ENCODE results near the gene ANKRD13B. TPM values are rescaled to one million over a fixed set of nuclear protein-coding genes. Genes with fewer than 3 reads are reported as not detected.

ANKRD13B gene
- total RNA-seq, 1 donor from 2014 or later, result 34.1 TPM

DNA sequence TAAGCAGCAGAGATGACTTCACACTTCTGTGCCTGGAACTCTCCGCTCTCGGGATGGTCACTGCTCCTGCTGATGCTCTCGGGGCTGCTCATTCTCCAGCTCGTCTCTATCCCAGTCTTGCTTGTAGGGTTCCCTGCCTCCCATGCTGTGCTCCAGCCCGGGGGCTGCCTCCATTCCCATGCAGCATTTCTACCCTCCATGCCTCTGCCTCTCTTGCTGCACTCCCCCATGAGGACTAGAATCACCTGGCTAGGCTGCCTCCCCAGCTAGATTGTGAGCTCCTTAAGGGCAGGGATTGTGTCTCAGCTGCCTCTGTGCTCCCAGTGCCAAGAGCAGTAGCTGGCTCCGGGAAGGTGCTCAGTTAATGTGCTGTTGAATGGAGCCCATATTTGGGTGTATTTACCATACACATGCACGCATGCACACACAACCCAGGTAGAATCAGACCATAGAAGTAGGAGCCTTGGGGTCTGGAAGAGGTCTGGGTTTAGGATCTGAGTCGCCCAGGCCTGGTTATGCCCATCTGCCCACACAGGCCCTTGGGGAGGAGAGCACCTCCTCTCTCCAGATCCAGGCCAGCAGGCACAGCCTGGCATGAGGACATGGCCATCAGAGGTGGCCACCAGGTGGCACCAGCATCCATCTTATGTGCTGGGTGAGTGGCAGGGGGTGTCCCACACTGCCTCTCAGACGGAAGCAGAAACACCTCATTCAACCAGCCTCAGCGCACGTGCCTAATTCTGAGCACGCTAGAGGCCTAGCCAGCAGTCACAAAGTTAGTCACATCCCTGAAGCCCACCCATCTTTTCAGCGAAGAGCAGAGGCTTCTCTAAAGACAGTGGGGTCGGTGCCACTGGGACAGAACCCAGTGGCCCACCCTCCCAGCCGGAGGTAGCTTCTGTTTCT is 12.8 kb upstream of the ANKRD13B start:
- H3K27ac Mint-ChIP-seq, result peak overlapping the region; percentile 84
- intact Hi-C loops (cut with micrococcal nuclease), result loop anchor here (1.0 to 10.0 kb wide), 4 partner anchors 9 to 855 kb away; partner anchors contain the start of genes GIT1, NEK8 and TLCD1
- H3K4me3 Mint-ChIP-seq (ENCODE audit: low read depth), result no peak overlapping the region
- peaks cover 14% of the 10 kb centered on the region for H3K4me1 Mint-ChIP-seq (ENCODE audit: low read depth)
- H3K27me3 Mint-ChIP-seq (ENCODE audit: low read depth), result no peaks in the 10 kb centered on the region
- no peaks in the 10 kb centered on the region for H3K9me3 Mint-ChIP-seq
- H3K36me3 Mint-ChIP-seq (ENCODE audit: low read depth), result peaks cover 44% of the 10 kb centered on the region
- DNase-seq (ENCODE audit: low spot score), result peak; percentile 82

DNA sequence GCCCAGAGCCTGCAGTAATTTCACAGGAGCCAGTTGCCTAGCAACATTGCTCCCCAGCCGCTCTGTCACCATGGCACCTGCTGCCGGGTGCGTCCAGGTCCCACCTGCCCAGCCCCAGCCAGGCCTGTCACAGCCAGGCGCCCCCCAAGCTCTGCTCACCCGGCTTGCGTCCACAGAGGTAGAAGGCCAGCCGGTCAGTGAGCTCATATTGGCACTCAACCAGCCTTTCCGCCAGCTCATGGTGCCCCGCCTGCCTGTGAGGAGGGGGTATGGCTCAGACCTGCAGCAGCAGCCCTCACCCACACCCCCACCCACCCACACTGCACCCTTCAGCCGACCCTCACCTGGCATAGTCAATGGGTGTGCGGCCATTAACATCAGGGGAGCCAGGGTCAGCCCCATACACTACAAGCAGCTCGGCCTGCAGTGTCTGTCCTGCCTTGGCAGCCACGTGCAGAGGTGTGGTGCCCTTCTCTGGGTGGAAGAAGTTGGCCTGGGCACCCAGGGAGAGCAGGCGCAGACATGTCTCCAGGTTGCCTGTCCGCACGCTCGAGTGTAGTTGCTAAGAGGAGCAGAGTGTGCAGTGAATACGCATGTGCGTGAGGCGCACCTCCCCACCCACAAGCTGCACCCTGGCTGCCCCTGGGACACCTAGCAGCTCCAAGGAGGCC is 11.2 kb upstream of the ANKRD13B start:
- intact Hi-C loops (cut with micrococcal nuclease), result loop anchor here (5.0 to 10.0 kb wide), 2 partner anchors 441 to 857 kb away; partner anchors contain the start of genes NEK8 and TLCD1
- H3K9me3 Mint-ChIP-seq, result no peaks in the 10 kb centered on the region
- no peak overlapping the region for H3K4me3 Mint-ChIP-seq (ENCODE audit: low read depth)
- DNase-seq (ENCODE audit: low spot score), result no peak
- H3K27me3 Mint-ChIP-seq (ENCODE audit: low read depth), result no peaks in the 10 kb centered on the region
- no peak overlapping the region for H3K27ac Mint-ChIP-seq
- peaks cover 37% of the 10 kb centered on the region for H3K36me3 Mint-ChIP-seq (ENCODE audit: low read depth)
- peaks cover 28% of the 10 kb centered on the region for H3K4me1 Mint-ChIP-seq (ENCODE audit: low read depth)

DNA sequence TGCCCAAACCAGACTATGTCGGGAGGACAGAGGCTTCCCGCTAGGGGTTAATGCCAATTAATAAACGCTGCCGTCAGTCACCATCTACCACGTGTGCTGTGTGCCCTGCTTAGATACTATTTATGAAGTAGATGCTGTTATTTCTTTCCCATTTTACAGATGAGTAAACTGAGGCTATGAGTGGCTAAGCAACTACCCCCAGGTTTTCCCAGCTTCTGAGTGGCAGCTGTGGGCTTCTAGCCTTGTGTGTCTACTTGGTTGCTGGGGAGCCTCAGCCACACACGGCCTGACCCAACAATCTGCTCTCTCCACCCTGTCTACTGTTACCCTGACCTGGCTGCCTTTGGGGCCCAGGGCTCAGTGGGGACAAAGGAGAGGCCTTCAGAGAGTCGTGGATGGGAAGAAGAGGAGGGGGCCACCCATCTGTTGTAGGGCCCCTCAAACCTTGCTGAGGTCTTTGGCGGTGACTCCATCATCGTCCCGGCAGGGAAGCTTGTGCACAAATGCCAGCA is 10.6 kb upstream of the ANKRD13B start:
- H3K4me3 Mint-ChIP-seq (ENCODE audit: low read depth), result no peak overlapping the region
- intact Hi-C loops (cut with micrococcal nuclease), result loop anchor here (5.0 to 10.0 kb wide), 2 partner anchors 440 to 858 kb away; partner anchors contain the start of genes NEK8 and TLCD1

DNA sequence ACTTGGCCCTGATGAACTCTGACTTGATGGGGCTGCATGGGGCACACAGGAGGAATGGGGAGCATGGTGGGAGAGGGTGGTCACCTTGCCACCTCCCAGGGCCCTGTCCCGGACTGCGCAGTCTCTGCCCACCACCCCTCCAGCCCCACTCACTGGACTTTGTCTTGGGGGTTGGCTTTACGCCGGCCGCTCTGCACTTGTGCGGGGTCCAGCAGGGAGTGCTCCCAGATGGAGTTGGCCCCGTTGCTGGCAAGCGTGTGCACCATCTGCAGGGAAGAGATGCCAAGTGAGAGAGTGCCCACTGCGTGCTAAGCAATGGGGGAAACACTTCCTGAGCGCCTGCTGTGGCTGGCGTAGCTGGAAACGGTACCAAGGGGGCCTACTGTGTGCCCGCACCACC is 10.2 kb upstream of the ANKRD13B start:
- no peak overlapping the region for H3K4me3 Mint-ChIP-seq (ENCODE audit: low read depth)
- DNase-seq (ENCODE audit: low spot score), result no peak
- peaks cover 33% of the 10 kb centered on the region for H3K4me1 Mint-ChIP-seq (ENCODE audit: low read depth)

More for the DNA sequence above, 10.6 kb upstream of the ANKRD13B start:
- no peak for DNase-seq (ENCODE audit: low spot score)
- H3K27ac Mint-ChIP-seq, result no peak overlapping the region
- H3K36me3 Mint-ChIP-seq (ENCODE audit: low read depth), result peaks cover 37% of the 10 kb centered on the region
- H3K4me1 Mint-ChIP-seq (ENCODE audit: low read depth), result peaks cover 29% of the 10 kb centered on the region
- H3K27me3 Mint-ChIP-seq (ENCODE audit: low read depth), result no peaks in the 10 kb centered on the region
- H3K9me3 Mint-ChIP-seq, result no peaks in the 10 kb centered on the region

DNA sequence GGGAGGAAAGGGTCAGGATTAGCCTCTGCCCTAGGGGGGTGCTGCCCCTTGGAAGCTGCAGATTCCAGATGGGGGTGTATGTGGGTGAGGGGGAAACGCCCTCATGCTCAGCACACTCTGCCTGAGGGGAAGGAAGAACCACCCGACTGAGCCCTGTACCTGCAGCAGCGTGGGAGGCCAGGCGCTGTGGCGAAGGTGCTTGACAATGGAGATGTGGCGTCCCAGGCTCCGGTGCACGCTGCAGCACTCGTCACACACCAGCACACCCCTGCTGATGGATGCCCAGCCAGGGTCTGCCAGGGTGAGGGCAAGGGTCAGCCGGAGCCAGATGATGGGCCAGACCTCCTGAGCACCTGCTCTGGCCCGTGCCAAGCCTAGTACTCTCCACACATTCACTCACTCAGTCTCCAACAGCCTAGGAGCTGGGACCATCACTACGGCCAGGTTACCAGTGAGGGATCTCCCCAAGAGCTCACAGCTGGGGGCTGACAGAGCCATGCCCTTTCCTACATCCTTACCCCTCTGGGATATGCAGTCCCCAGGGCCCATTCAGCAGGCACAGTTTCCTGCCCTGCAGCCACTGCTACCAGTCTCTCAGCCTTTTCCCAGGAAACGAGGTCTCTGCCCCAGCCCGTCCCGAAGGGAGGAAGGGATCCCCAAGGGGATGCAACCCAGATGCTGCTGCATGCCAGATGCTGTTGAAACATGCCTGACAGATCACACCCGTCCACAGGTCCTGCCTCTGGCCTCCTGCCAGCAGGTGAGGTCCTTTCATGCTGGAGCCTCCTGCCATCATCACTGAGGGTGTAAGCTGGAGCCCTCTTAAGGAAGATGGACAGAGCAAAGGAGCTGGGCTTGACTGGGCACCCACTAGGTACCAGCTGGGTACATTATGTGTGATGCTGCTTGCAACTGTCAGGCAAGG is 9.3 kb upstream of the ANKRD13B start:
- no peaks in the 10 kb centered on the region for H3K9me3 Mint-ChIP-seq
- H3K27me3 Mint-ChIP-seq (ENCODE audit: low read depth), result no peaks in the 10 kb centered on the region
- DNase-seq (ENCODE audit: low spot score), result no peak
- peaks cover 39% of the 10 kb centered on the region for H3K4me1 Mint-ChIP-seq (ENCODE audit: low read depth)
- peak overlapping the region; percentile 42 for H3K27ac Mint-ChIP-seq
- peaks cover 28% of the 10 kb centered on the region for H3K36me3 Mint-ChIP-seq (ENCODE audit: low read depth)
- H3K4me3 Mint-ChIP-seq (ENCODE audit: low read depth), result no peak overlapping the region
- intact Hi-C loops (cut with micrococcal nuclease), result loop anchor here (5.0 to 10.0 kb wide), 2 partner anchors 439 to 859 kb away; partner anchors contain the start of genes NEK8 and TLCD1

More for the DNA sequence above, 10.2 kb upstream of the ANKRD13B start:
- H3K36me3 Mint-ChIP-seq (ENCODE audit: low read depth), result peaks cover 34% of the 10 kb centered on the region
- intact Hi-C loops (cut with micrococcal nuclease), result loop anchor here (5.0 to 10.0 kb wide), 2 partner anchors 440 to 858 kb away; partner anchors contain the start of genes NEK8 and TLCD1
- no peak overlapping the region for H3K27ac Mint-ChIP-seq
- H3K27me3 Mint-ChIP-seq (ENCODE audit: low read depth), result no peaks in the 10 kb centered on the region
- no peaks in the 10 kb centered on the region for H3K9me3 Mint-ChIP-seq

DNA sequence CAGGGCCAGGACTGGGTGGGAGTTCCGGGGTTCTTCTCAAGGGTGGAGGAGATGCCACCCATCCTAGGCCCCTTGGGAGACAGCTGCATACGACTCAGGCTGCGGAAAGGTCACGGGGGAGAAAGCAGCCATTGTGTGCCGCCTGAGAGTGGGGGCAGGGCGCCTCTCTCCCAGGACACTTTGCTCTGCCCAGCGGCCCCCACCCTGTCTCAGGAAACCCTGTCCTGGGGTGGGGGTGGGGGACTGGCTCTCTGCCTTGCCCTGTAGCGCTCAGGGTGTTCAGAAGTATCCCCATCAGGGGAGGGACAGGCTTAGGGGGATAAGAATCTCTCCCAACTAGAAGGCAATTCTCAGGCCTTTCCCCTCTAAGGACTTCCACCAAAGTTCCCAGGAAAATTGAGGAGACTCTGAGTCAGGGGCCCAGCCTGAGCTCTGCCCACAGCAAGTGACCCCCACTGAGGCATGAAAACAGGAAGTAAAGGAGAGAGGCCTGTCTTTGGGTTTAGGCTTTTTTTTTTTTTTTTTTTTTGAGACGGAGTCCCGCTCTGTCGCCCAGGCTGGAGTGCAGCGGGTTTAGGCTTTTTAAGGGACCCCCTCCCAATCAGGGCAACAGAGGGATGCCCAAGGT is 8.4 kb upstream of the ANKRD13B start:
- Mint-ChIP-seq H3K27ac (peak overlapping the region; percentile 58), H3K27me3 (ENCODE audit: low read depth) (no peaks in the 10 kb centered on the region), H3K9me3 (no peaks in the 10 kb centered on the region), H3K4me1 (ENCODE audit: low read depth) (peaks cover 39% of the 10 kb centered on the region), H3K36me3 (ENCODE audit: low read depth) (peaks cover 28% of the 10 kb centered on the region), H3K4me3 (ENCODE audit: low read depth) (no peak overlapping the region)
- DNase-seq (ENCODE audit: low spot score), result no peak
- intact Hi-C loops (cut with micrococcal nuclease), result loop anchor here (5.0 to 10.0 kb wide), 2 partner anchors 438 to 860 kb away; partner anchors contain the start of genes NEK8 and TLCD1

DNA sequence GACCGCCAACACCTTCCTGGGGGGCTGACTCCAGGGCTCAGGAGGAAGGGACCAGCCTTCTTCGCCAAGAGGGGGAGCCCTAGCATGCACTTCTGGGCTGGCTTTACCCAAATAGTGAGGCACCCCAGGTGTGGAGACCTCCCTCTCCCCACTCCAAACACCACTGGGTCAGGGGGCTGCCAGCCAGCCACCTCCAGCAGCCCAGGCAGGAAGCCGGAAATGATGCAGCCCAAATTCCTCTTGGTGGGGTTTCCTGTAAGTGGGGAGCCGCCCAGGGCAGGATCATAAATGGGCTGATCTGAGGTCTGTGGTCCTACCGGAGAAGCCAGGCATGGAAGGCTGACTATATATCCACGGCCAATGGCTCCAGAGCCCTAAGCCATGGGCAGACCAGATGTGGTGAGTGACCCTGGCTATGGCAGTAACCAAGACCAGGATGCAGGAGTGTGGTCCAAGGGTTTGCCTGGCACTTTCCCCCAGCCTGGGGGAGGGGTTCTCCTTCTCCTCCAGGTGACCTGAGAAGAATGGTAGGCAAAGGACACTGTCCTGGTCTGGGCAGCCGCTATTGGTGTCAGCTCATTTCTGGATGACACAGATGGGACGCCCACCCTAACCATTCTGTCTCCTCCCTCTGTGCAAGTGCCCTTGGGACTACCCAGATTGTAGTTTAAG is 7.7 kb upstream of the ANKRD13B start:
- no peak for DNase-seq (ENCODE audit: low spot score)
- Mint-ChIP-seq H3K27ac (peak overlapping the region; percentile 12), H3K4me3 (ENCODE audit: low read depth) (peak overlapping the region; percentile 13), H3K27me3 (ENCODE audit: low read depth) (no peaks in the 10 kb centered on the region), H3K4me1 (ENCODE audit: low read depth) (peaks cover 38% of the 10 kb centered on the region), H3K36me3 (ENCODE audit: low read depth) (peaks cover 22% of the 10 kb centered on the region), H3K9me3 (no peaks in the 10 kb centered on the region)
- intact Hi-C loops (cut with micrococcal nuclease), result loop anchor here (10.0 kb wide), 1 partner anchor 860 kb away; the partner anchor contains the start of genes NEK8 and TLCD1

DNA sequence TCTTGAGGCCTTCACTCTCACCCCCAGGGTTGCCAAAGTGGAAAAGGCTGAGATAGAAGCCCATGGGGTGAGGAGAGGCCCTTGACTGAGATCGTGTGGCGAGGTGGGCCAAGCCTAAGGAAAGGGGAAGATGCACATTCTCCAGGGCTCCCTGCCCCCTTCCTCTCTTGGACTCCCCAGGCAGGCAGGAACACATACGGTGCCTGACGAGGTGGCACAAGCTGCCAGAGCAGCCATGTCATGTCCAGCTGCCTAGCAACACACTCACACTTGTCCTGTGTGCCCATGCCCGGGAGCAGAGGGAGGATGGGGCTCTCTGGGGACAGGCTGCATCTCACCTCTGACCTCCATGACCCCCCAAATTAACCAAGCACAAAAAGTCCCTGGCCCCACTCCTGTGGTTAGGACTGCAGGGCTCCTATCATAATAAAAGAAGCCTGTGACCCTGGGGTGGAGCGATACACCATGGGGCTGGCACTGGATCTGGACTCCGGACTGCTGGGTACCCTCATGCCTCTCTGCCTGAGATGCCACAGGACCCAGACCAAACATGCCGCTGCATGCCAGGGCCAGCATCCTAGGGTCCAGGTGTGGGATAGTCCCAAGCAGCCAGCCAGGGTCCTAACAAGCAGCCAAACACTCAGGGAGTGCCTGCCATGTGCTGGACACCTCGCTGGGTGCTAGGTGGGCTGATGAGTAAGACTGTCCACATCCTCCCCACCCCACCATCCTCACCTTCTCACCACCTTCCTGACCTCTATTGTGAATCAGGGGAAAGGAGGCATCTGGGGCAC is 6.1 kb upstream of the ANKRD13B start:
- Mint-ChIP-seq H3K36me3 (ENCODE audit: low read depth) (peaks cover 18% of the 10 kb centered on the region), H3K27ac (peak overlapping the region; percentile 32), H3K27me3 (ENCODE audit: low read depth) (no peaks in the 10 kb centered on the region), H3K4me1 (ENCODE audit: low read depth) (peaks cover 46% of the 10 kb centered on the region), H3K9me3 (no peaks in the 10 kb centered on the region), H3K4me3 (ENCODE audit: low read depth) (peak overlapping the region; percentile 86)
- intact Hi-C loops (cut with micrococcal nuclease), result loop anchor here (10.0 kb wide), 1 partner anchor 862 kb away; the partner anchor contains the start of genes NEK8 and TLCD1
- no peak for DNase-seq (ENCODE audit: low spot score)

DNA sequence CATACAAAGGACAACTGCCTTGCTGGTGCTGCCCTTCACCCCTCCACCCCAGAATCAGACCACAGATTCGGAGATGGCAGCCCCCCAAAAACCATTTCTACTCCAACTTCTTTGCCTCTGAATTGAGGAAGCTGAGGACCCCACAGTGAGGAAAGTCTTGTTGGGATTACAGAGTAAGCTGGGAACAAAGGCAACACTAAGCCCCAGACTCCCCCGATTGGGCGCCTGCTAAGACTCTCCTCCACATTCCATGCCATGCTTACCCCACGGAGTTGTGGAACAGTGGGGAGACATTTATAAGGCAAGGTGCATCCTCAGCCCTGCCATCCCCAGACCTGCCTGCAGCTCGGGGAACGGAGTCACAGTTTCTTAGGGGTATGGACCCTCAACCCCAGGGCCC is 5.3 kb upstream of the ANKRD13B start:
- H3K4me3 Mint-ChIP-seq (ENCODE audit: low read depth), result peak overlapping the region; percentile 86
- intact Hi-C loops (cut with micrococcal nuclease), result loop anchor here (10.0 kb wide), 1 partner anchor 863 kb away; the partner anchor contains the start of genes NEK8 and TLCD1
- no peaks in the 10 kb centered on the region for H3K9me3 Mint-ChIP-seq
- no peak for DNase-seq (ENCODE audit: low spot score)
- H3K4me1 Mint-ChIP-seq (ENCODE audit: low read depth), result peaks cover 53% of the 10 kb centered on the region
- no peak overlapping the region for H3K27ac Mint-ChIP-seq
- H3K36me3 Mint-ChIP-seq (ENCODE audit: low read depth), result peaks cover 14% of the 10 kb centered on the region
- H3K27me3 Mint-ChIP-seq (ENCODE audit: low read depth), result no peaks in the 10 kb centered on the region

DNA sequence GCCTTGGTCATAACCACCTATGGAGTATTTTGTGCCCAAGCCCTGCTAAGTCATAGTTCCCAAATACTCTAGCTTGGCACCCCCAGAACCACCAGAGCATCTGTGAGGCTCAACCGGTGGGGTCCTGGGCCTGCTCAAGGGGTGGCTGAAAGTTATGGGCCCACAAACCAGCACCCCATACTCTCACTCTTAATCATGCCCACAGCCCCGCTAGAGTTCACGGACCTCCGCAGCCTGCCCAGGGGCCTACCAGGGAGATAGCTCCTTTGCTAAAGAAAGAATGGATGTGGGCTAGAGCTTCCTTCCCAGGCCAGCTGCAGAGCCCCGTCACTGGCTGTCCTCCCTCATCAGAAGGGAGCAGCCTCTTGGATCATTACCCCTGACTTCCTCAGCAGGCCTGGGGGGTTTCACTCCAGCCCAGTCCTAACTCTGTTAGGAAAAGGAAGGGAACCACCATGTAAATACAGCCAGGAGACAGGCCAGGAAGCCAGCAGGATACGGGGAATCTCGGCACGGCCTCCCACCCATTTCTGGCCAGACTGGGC is 4.8 kb upstream of the ANKRD13B start:
- H3K27me3 Mint-ChIP-seq (ENCODE audit: low read depth), result no peaks in the 10 kb centered on the region
- no peaks in the 10 kb centered on the region for H3K9me3 Mint-ChIP-seq
- peak overlapping the region; percentile 86 for H3K4me3 Mint-ChIP-seq (ENCODE audit: low read depth)
- H3K27ac Mint-ChIP-seq, result peak overlapping the region; percentile 69
- DNase-seq (ENCODE audit: low spot score), result no peak
- intact Hi-C loops (cut with micrococcal nuclease), result loop anchor here (10.0 kb wide), 1 partner anchor 863 kb away; the partner anchor contains the start of genes NEK8 and TLCD1
- H3K36me3 Mint-ChIP-seq (ENCODE audit: low read depth), result peaks cover 9% of the 10 kb centered on the region
- H3K4me1 Mint-ChIP-seq (ENCODE audit: low read depth), result peaks cover 56% of the 10 kb centered on the region
